Activated naive CD8-positive, alpha-beta T cell treated with anti-CD3 and anti-CD28 coated beads, Interleukin-2, amount 50 U/mL, for 16 hours (primary cell): ENCODE results near the gene POTEB2.
"Not testable (repeated sequence)": the region's sequence is repeated elsewhere in the genome, so short reads cannot be mapped to it uniquely, and the experiment has no call there.

Experiments used
- DNase-seq: peaks from one replicate; pipeline ENCODE4 v3.0.0-alpha.2; 2020; ENCODE audit warnings: low read depth, low spot score

The POTEB2 gene

DNA sequence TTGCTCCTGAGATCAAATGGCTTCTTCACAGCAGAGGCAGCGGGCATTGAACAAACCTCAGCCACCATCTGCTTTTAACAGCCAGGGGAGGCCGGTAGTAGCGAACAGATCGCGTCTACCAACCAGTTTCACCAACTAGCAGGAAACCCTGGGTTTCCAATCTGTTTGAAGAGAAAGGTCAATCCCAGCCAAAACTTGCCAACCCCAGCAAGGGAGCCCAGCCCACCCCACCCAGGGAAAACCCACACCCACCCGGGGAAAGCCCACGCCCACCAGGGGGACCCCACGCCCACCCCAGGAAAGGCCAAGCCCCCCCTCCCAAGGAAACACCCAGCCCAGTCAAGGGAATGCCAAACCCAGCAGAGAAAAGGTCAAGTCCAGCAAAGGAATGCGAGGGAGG, at the start of gene POTEB2:
Gene POTEB2, minus strand, starts transcription at position 101 of the 400 bp plus-strand sequence. Its CDS starts 33 bp downstream, at position 68.
- not testable (repeated sequence) for DNase-seq

DNA sequence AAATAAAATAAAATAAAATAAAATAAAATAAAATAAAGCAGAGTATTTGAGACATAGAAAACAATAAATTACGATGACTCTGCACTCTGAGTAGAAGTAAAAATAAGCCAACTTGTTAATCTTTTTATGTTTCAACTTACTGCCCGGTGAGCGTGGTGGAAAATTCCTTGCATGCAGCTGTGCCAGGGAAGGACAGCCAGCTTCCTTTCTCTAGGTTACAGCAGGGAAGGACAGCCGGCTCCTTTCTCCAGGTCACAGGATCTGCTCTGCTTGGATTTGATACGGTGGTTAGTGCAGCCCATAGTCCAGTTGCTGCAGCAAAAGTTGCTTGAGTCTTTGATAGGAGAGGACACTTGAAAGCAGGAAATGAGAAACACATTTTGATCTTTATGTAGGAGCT, 13.8 kb upstream of the POTEB2 start:
- not testable (repeated sequence) for DNase-seq

DNA sequence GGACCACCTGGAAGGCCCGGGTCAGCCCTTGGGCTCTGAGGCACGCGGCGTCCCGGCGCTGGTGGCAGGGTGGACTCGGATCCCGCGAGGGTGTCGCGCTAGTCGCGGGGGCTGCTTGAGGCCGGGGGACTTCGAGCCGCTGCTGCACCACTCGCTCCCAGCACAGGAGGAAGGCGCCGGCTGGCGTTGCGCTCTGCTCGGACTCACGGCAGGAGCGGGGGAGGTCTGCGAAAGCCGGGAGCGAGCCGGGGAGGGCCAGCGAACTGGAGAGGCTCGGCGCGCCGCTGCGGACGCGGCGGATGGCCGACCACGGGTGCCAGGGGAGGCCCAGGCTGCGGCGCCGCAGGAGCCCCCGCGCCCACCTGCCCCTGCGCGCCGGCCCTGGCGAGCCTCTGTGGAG, 12.3 kb upstream of the POTEB2 start:
- not testable (repeated sequence) for DNase-seq

DNA sequence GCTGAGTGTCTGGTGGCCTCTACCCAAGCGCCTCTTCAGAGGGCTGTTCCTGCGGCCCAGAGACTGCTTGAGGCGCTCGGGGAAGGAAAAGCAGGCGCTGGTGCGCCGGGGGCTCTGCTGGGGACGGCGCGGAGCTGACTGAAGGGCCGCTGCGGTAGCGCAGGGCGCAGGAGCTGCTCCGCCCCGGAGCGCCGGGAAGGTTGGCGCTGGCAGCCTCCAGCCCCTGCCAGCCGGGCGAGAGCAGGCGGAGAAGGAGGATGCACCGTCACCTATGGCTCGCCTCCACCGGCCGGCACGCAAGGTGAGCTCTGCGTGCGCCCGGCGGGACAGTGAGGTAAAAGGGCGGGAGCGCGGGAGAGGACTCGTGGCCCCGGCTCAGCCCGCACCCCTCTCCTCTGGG, 11.7 kb upstream of the POTEB2 start:
- not testable (repeated sequence) for DNase-seq
